Measurements from ENCODE around the gene ASB18. TPM values are rescaled to one million over a fixed set of nuclear protein-coding genes. Genes with fewer than 3 reads are reported as not detected.

Gene ASB18
- total and polyA plus RNA-seq, 8 donors = not detected

GRCh38 chr2:236307641-236308040 is 43.4 kb upstream of the ASB18 start:
- H3K9me3 ChIP-seq = peaks cover 0 to 7% (median 2%) of the 10 kb centered on the region in 4 donors
- DNase-seq = no peak
- H3K36me3 ChIP-seq = no peaks in the 10 kb centered on the region
- intact Hi-C loops (cut with DNase I; ENCODE audit: low total_unique reads) = no loop called here
- H3K4me1 ChIP-seq = no peaks in the 10 kb centered on the region
- H3K27ac ChIP-seq = no peak overlapping the region
- H3K4me3 ChIP-seq = no peak overlapping the region
- H3K27me3 ChIP-seq = peaks cover 0 to 10% (median 4%) of the 10 kb centered on the region in 3 donors
- WGBS, 5 donors = 78 to 85% (median 79%) methylated on average over 12 of the region's 12 CpGs
- TF ChIP-seq EP300 (IDR thresholded peaks at IDR 0.05) (no peak), POLR2AphosphoS5 (IDR thresholded peaks at IDR 0.05) (no peak), CTCF (IDR thresholded peaks at IDR 0.05) (no peak), POLR2A (IDR thresholded peaks at IDR 0.05) (no peak)

- no peaks in the 10 kb centered on the region for H3K4me1 ChIP-seq
- H3K27me3 ChIP-seq = peaks cover 0 to 10% (median 4%) of the 10 kb centered on the region in 3 donors
- H3K9me3 ChIP-seq = peaks cover 0 to under 1% (median 0%) of the 10 kb centered on the region in 4 donors
- WGBS, 5 donors = 76 to 83% (median 77%) methylated on average over 13 of the region's 13 CpGs
- intact Hi-C loops (cut with DNase I; ENCODE audit: low total_unique reads) = no loop called here
- TF ChIP-seq EP300 (IDR thresholded peaks at IDR 0.05) (no peak), CTCF (IDR thresholded peaks at IDR 0.05) (no peak), POLR2AphosphoS5 (IDR thresholded peaks at IDR 0.05) (no peak), POLR2A (IDR thresholded peaks at IDR 0.05) (no peak)
- no peak overlapping the region for H3K4me3 ChIP-seq
- DNase-seq = no peak
- H3K36me3 ChIP-seq = no peaks in the 10 kb centered on the region
- no peak overlapping the region for H3K27ac ChIP-seq
Measured at GRCh38 chr2:236306825-236307540, 42.8 kb upstream of the ASB18 start.

- intact Hi-C loops (cut with DNase I; ENCODE audit: low total_unique reads) = no loop called here
- Histone ChIP-seq H3K27ac (no peak overlapping the region), H3K4me1 (no peaks in the 10 kb centered on the region), H3K36me3 (no peaks in the 10 kb centered on the region), H3K9me3 (no peaks in the 10 kb centered on the region), H3K27me3 (peaks cover 0 to 12% (median 3%) of the 10 kb centered on the region in 3 donors), H3K4me3 (no peak overlapping the region)
- WGBS, 5 donors = 80 to 93% (median 86%) methylated on average over 5 to 6 of the region's 6 CpGs
- no peak for TF ChIP-seq EP300 (IDR thresholded peaks at IDR 0.05)
- no peak for TF ChIP-seq POLR2AphosphoS5 (IDR thresholded peaks at IDR 0.05)
- no peak for TF ChIP-seq CTCF (IDR thresholded peaks at IDR 0.05)
- no peak for TF ChIP-seq POLR2A (IDR thresholded peaks at IDR 0.05)
- DNase-seq = no peak
Measured at GRCh38 chr2:236305964-236306605, 41.9 kb upstream of the ASB18 start.

- TF ChIP-seq EP300 (IDR thresholded peaks at IDR 0.05) = no peak
- no peak for TF ChIP-seq POLR2A (IDR thresholded peaks at IDR 0.05)
- no peak for TF ChIP-seq CTCF (IDR thresholded peaks at IDR 0.05)
- TF ChIP-seq POLR2AphosphoS5 (IDR thresholded peaks at IDR 0.05) = no peak
- Histone ChIP-seq H3K4me1 (no peaks in the 10 kb centered on the region), H3K36me3 (no peaks in the 10 kb centered on the region), H3K27ac (no peak overlapping the region), H3K9me3 (no peaks in the 10 kb centered on the region), H3K4me3 (no peak overlapping the region), H3K27me3 (peaks cover 0 to 16% (median 0%) of the 10 kb centered on the region in 3 donors)
- intact Hi-C loops (cut with DNase I; ENCODE audit: low total_unique reads) = no loop called here
- WGBS, 5 donors = 88 to 90% (median 89%) methylated on average over 10 of the region's 10 CpGs
- DNase-seq = no peak
Measured at GRCh38 chr2:236305531-236305930, 41.3 kb upstream of the ASB18 start.

Measured in stomach (tissue), 9 donors.